ENCODE measurements around the gene MRI1. TPM values are rescaled to one million over a fixed set of nuclear protein-coding genes. Genes with fewer than 3 reads are reported as not detected.

Gene MRI1
- total and polyA plus RNA-seq, 4 experiments from 2014 or later: 3.5 to 52.3 (median 32.4) TPM

DNA sequence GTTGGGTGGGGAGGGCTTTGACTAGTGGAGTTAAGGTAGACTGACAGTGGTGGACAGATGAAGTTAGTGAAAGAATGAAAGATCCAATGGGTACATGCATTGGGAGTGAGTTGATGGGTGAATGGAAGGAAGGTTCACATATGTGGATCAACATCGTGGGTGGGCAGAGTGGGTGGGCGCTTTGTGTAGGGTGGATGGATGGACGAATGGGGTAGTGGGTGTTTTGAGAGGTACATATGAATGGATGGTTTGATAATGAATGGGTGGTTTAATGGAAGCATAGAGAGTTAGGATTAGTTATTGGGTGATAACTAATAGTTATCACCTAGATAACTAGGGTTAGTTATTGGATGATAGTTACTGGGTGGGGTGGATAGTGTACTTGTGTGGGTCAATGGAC lies 42.4 kb downstream of the MRI1 start:
- H3K27me3 ChIP-seq (ENCODE audit: insufficient read depth, low read length): no peaks in the 10 kb centered on the region
- ChIA-PET POLR2A (ENCODE audit: partially characterized antibody) (interaction anchor here (1.2 kb wide), 1 partner anchor 9 kb away, joined by 4 read pairs; no protein-coding TSS in a partner anchor), CTCF (ENCODE audit: partially characterized antibody) (interaction anchor here (1.1 kb wide), 1 partner anchor 55 kb away, joined by 5 read pairs; no protein-coding TSS in a partner anchor)
- H3K9me3 ChIP-seq (ENCODE audit: control insufficient read depth in 1 of 2, low read length in 2 of 2): no peaks in the 10 kb centered on the region
- no peaks in the 10 kb centered on the region for H3K4me1 Mint-ChIP-seq
- no peak overlapping the region for H3K4me3 Mint-ChIP-seq
- intact Hi-C loops (cut with micrococcal nuclease): no loop called here
- H3K9me3 Mint-ChIP-seq: no peaks in the 10 kb centered on the region
- no peak overlapping the region for H3K4me3 ChIP-seq (ENCODE audit: low read length in 2 of 2)
- no peaks in the 10 kb centered on the region for H3K36me3 ChIP-seq (ENCODE audit: insufficient read depth, low read length)
- H3K27ac Mint-ChIP-seq: no peak overlapping the region
- H3K36me3 Mint-ChIP-seq: peaks cover 0 to 8% of the 10 kb centered on the region in 2 donors
- no peaks in the 10 kb centered on the region for H3K4me1 ChIP-seq (ENCODE audit: insufficient read depth, low read length)
- H3K27me3 Mint-ChIP-seq: no peaks in the 10 kb centered on the region
- H3K27ac ChIP-seq (ENCODE audit: low read depth, low read length): no peak overlapping the region
- DNase-seq: no peak

DNA sequence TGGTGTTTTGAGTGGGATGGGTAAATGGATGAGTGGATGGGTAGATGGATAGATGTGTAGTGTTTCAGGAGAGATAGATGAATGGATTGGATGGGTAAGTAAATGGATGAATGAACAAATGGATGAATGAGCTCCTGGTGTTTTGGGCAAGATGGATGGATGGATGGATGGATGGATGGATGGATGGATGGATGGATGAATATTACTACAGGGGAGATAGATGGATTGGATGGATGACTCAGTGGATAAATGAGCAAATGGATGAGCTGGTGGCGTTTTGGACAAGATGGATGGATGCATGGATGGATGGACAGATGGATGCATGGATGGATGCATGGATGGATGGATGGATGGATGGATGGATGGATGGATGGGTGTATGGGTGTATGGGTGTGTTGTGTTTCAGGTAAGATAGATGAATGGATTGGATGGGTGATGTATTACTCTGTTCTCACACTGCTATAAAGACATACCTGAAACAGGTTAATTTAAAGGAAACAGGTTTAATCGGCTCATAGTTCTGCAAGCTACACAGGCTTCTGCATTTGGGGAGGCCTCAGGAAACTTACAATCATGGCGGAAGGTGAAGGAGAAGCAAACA lies 43.2 kb downstream of the MRI1 start:
- Mint-ChIP-seq H3K36me3 (peaks cover 0 to 8% of the 10 kb centered on the region in 2 donors), H3K4me1 (no peaks in the 10 kb centered on the region), H3K27me3 (no peaks in the 10 kb centered on the region), H3K4me3 (no peak overlapping the region), H3K9me3 (no peaks in the 10 kb centered on the region), H3K27ac (no peak overlapping the region)
- H3K4me1 ChIP-seq (ENCODE audit: insufficient read depth, low read length): no peaks in the 10 kb centered on the region
- H3K36me3 ChIP-seq (ENCODE audit: insufficient read depth, low read length): no peaks in the 10 kb centered on the region
- no peak overlapping the region for H3K27ac ChIP-seq (ENCODE audit: low read depth, low read length)
- DNase-seq: no peak
- CTCF ChIA-PET (ENCODE audit: partially characterized antibody): interaction anchor here (1.2 kb wide), 1 partner anchor 23 kb away, joined by 3 read pairs; no protein-coding TSS in a partner anchor
- POLR2A ChIA-PET (ENCODE audit: partially characterized antibody): interaction anchor here (1.1 kb wide), 1 partner anchor 11 kb away, joined by 3 read pairs; no protein-coding TSS in a partner anchor
- intact Hi-C loops (cut with micrococcal nuclease): no loop called here
- no peaks in the 10 kb centered on the region for H3K9me3 ChIP-seq (ENCODE audit: control insufficient read depth in 1 of 2, low read length in 2 of 2)
- no peak overlapping the region for H3K4me3 ChIP-seq (ENCODE audit: low read length in 2 of 2)
- H3K27me3 ChIP-seq (ENCODE audit: insufficient read depth, low read length): no peaks in the 10 kb centered on the region

DNA sequence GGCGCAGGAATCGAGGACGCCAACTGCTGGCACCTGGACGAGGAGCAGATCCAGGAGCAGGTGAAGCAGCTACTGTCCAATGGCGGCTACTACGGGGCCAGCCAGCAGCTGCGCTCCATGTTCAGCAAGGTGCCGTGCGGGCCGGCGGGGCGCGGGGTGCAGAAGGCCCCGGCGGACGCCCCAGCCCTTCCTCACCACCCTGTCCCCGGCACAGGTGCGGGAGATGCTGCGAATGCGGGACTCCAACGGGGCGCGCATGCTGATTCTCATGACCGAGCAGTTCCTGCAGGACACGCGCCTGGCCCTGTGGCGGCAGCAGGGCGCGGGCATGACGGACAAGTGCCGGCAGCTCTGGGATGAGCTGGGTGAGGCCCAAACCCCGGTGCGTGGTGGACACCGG lies 44.5 kb downstream of the MRI1 start:
- H3K27me3 Mint-ChIP-seq: no peaks in the 10 kb centered on the region
- H3K27ac Mint-ChIP-seq: no peak overlapping the region
- ChIA-PET POLR2A (ENCODE audit: partially characterized antibody) (no interaction called here), CTCF (ENCODE audit: partially characterized antibody) (interaction anchor here (1.2 to 1.4 kb wide), 2 partner anchors 24 to 53 kb away, joined by 3 to 6 read pairs; no protein-coding TSS in a partner anchor)
- intact Hi-C loops (cut with micrococcal nuclease): no loop called here
- H3K4me3 Mint-ChIP-seq: no peak overlapping the region
- no peaks in the 10 kb centered on the region for H3K36me3 ChIP-seq (ENCODE audit: insufficient read depth, low read length)
- no peak overlapping the region for H3K27ac ChIP-seq (ENCODE audit: low read depth, low read length)
- H3K36me3 Mint-ChIP-seq: peaks cover 5 to 8% of the 10 kb centered on the region in 2 donors
- no peaks in the 10 kb centered on the region for H3K9me3 Mint-ChIP-seq
- H3K4me1 Mint-ChIP-seq: no peaks in the 10 kb centered on the region
- H3K4me1 ChIP-seq (ENCODE audit: insufficient read depth, low read length): no peaks in the 10 kb centered on the region
- H3K9me3 ChIP-seq (ENCODE audit: control insufficient read depth in 1 of 2, low read length in 2 of 2): no peaks in the 10 kb centered on the region
- no peak for DNase-seq
- H3K27me3 ChIP-seq (ENCODE audit: insufficient read depth, low read length): no peaks in the 10 kb centered on the region
- no peak overlapping the region for H3K4me3 ChIP-seq (ENCODE audit: low read length in 2 of 2)

DNA sequence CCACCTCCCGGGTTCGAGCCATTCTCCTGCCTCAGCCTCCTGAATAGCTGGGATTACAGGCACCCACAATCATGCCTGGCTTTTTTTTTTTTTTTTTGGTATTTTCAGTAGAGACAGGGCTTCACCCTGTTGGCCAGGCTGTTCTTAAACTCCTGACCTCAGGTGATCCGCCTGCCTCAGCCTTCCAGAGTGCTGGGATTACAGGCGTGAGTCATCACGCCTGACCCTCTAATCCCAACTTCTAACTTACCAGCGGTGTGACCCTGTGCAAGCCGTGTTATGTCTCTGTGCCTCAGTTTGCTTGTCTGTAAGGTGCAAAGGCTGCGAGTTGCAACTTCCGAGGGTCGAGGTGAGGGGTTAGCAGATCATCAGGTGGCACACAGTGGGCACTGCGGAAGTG lies 48.2 kb downstream of the MRI1 start:
- ChIA-PET POLR2A (ENCODE audit: partially characterized antibody) (interaction anchor here (0.7 kb wide), 1 partner anchor 24 kb away, joined by 4 read pairs; no protein-coding TSS in a partner anchor), CTCF (ENCODE audit: partially characterized antibody) (interaction anchor here (0.6 kb wide), 1 partner anchor 70 kb away, joined by 4 read pairs; no protein-coding TSS in a partner anchor)
- H3K4me3 ChIP-seq (ENCODE audit: low read length in 2 of 2): no peak overlapping the region
- Mint-ChIP-seq H3K4me1 (peaks cover 0 to 15% (median 0%) of the 10 kb centered on the region in 4 donors), H3K9me3 (no peaks in the 10 kb centered on the region), H3K4me3 (no peak overlapping the region), H3K36me3 (peaks cover 5 to 6% of the 10 kb centered on the region in 2 donors), H3K27me3 (no peaks in the 10 kb centered on the region), H3K27ac (no peak overlapping the region)
- intact Hi-C loops (cut with micrococcal nuclease): no loop called here
- DNase-seq: no peak
- no peaks in the 10 kb centered on the region for H3K27me3 ChIP-seq (ENCODE audit: insufficient read depth, low read length)
- no peaks in the 10 kb centered on the region for H3K9me3 ChIP-seq (ENCODE audit: control insufficient read depth in 1 of 2, low read length in 2 of 2)
- no peaks in the 10 kb centered on the region for H3K4me1 ChIP-seq (ENCODE audit: insufficient read depth, low read length)
- H3K36me3 ChIP-seq (ENCODE audit: insufficient read depth, low read length): no peaks in the 10 kb centered on the region
- H3K27ac ChIP-seq (ENCODE audit: low read depth, low read length): no peak overlapping the region

DNA sequence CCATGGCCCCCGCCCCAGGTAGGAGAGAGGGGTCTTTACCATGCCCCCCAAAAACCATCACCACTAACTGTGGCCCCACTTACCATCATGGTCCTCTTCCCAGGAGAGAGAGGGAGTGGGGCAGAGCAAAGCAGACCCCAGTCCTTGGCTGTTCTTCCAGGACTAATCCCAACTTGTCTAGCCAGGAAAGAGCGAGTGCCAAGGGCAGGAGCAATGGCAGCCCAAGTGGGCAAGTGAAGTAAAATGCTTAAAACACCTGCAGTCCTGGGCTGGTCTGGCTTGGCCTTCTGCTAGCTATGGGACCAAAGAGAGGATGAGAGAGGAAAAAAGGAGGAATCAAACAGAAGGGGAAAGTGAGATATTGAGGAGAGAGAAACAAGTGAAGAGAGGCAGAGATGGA lies 48.8 kb downstream of the MRI1 start:
- no peaks in the 10 kb centered on the region for H3K9me3 Mint-ChIP-seq
- Histone ChIP-seq H3K4me1 (ENCODE audit: insufficient read depth, low read length) (no peaks in the 10 kb centered on the region), H3K36me3 (ENCODE audit: insufficient read depth, low read length) (no peaks in the 10 kb centered on the region), H3K4me3 (ENCODE audit: low read length in 2 of 2) (no peak overlapping the region), H3K27me3 (ENCODE audit: insufficient read depth, low read length) (no peaks in the 10 kb centered on the region), H3K27ac (ENCODE audit: low read depth, low read length) (no peak overlapping the region), H3K9me3 (ENCODE audit: control insufficient read depth in 1 of 2, low read length in 2 of 2) (no peaks in the 10 kb centered on the region)
- ChIA-PET CTCF (ENCODE audit: partially characterized antibody) (no interaction called here), POLR2A (ENCODE audit: partially characterized antibody) (interaction anchor here (1.6 kb wide), 1 partner anchor 18 kb away, joined by 3 read pairs; the partner anchor contains the start of gene ZSWIM4)
- H3K27ac Mint-ChIP-seq: peak overlapping the region in 2 of 7 donors; percentile 51 to 78
- intact Hi-C loops (cut with micrococcal nuclease): no loop called here
- DNase-seq: no peak
- H3K36me3 Mint-ChIP-seq: peaks cover 5 to 6% of the 10 kb centered on the region in 2 donors
- no peak overlapping the region for H3K4me3 Mint-ChIP-seq
- H3K4me1 Mint-ChIP-seq: peaks cover 0 to 15% (median 0%) of the 10 kb centered on the region in 4 donors
- H3K27me3 Mint-ChIP-seq: no peaks in the 10 kb centered on the region

DNA sequence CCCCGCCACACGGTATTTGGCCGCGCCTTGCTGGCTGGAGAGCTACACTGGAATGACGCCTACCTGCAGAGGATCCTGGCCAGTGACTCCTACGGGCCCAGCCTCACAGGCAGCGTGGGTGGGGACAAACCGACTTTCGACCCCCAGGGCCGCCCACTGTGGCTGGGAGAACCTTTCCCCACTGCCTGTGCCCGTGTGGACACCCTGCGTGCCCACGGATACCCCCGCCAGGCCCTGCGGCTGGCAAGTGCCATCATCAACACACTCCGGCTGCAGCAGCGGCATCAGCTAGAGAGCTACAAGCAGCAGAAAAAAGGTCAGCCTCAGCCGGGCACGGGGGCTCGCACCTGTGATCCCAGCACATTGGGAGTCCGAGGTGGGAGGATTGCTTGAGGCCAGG lies 50.2 kb downstream of the MRI1 start:
- no peak overlapping the region for H3K27ac Mint-ChIP-seq
- no peaks in the 10 kb centered on the region for H3K9me3 ChIP-seq (ENCODE audit: control insufficient read depth in 1 of 2, low read length in 2 of 2)
- POLR2A ChIA-PET (ENCODE audit: partially characterized antibody): interaction anchor here (1.6 kb wide), 1 partner anchor 20 kb away, joined by 3 read pairs; the partner anchor contains the start of gene ZSWIM4

DNA sequence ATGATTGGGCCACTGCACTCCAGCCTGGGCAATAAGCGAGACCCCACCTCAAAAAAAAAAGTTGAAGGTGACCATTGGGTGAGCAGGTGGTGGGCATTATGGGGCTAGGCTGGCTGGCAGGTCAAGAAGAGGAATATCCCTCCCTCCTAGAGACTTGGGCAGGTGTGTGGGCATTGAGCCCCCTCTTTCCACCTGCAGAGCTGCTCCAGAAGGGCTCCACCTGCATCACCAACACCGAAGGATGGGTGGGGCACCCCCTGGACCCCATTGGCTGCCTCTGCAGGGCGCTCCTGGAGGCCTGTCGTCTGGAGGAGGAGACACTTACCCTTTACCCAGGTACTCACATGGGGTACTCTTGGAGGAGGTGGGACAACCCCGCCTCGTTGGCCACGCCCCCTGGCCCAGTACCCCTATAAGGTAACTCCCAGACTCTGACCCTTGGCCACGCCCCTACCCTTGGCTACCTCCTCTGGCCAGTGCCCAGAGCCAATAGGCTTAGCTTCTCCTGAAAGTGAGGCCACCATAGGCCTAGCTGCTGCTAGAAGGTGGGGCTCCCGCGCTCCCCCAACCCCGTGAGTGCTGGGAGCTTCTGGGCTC lies 52.8 kb downstream of the MRI1 start:
- H3K9me3 ChIP-seq (ENCODE audit: control insufficient read depth in 1 of 2, low read length in 2 of 2): no peaks in the 10 kb centered on the region
- peaks cover 3 to 9% of the 10 kb centered on the region in 2 donors for H3K36me3 Mint-ChIP-seq
- no peak overlapping the region for H3K27ac ChIP-seq (ENCODE audit: low read depth, low read length)
- peaks cover 0 to 15% (median 0%) of the 10 kb centered on the region in 4 donors for H3K4me1 Mint-ChIP-seq
- H3K4me3 Mint-ChIP-seq: no peak overlapping the region
- no peaks in the 10 kb centered on the region for H3K27me3 Mint-ChIP-seq
- no peaks in the 10 kb centered on the region for H3K4me1 ChIP-seq (ENCODE audit: insufficient read depth, low read length)
- H3K27ac Mint-ChIP-seq: no peak overlapping the region
- H3K4me3 ChIP-seq (ENCODE audit: low read length in 2 of 2): no peak overlapping the region
- intact Hi-C loops (cut with micrococcal nuclease): no loop called here
- ChIA-PET POLR2A (ENCODE audit: partially characterized antibody) (interaction anchor here (0.6 to 2.7 kb wide), 5 partner anchors 11 to 31 kb away, joined by 3 to 11 read pairs (median 5); no protein-coding TSS in a partner anchor), CTCF (ENCODE audit: partially characterized antibody) (no interaction called here)
- no peak for DNase-seq
- no peaks in the 10 kb centered on the region for H3K27me3 ChIP-seq (ENCODE audit: insufficient read depth, low read length)
- H3K36me3 ChIP-seq (ENCODE audit: insufficient read depth, low read length): no peaks in the 10 kb centered on the region
- no peaks in the 10 kb centered on the region for H3K9me3 Mint-ChIP-seq

More for the DNA sequence above, 50.2 kb downstream of the MRI1 start:
- CTCF ChIA-PET (ENCODE audit: partially characterized antibody): interaction anchor here (1.3 kb wide), 1 partner anchor 233 kb away, joined by 5 read pairs; no protein-coding TSS in a partner anchor
- Mint-ChIP-seq H3K27me3 (no peaks in the 10 kb centered on the region), H3K9me3 (no peaks in the 10 kb centered on the region), H3K4me1 (peaks cover 0 to 15% (median 0%) of the 10 kb centered on the region in 4 donors), H3K4me3 (no peak overlapping the region), H3K36me3 (peaks cover 1 to 5% of the 10 kb centered on the region in 2 donors)
- Histone ChIP-seq H3K36me3 (ENCODE audit: insufficient read depth, low read length) (no peaks in the 10 kb centered on the region), H3K4me1 (ENCODE audit: insufficient read depth, low read length) (no peaks in the 10 kb centered on the region), H3K4me3 (ENCODE audit: low read length in 2 of 2) (no peak overlapping the region), H3K27ac (ENCODE audit: low read depth, low read length) (no peak overlapping the region), H3K27me3 (ENCODE audit: insufficient read depth, low read length) (no peaks in the 10 kb centered on the region)
- DNase-seq: no peak
- intact Hi-C loops (cut with micrococcal nuclease): no loop called here

All from CD4-positive, alpha-beta memory T cell (primary cell).